Adipose tissue (tissue), 3 donors: ENCODE data around the gene ELF1. TPM values are rescaled to one million over a fixed set of nuclear protein-coding genes. Genes with fewer than 3 reads are reported as not detected.
"Not testable (repeated sequence)": the region's sequence is repeated elsewhere in the genome, so short reads cannot be mapped to it uniquely, and the experiment has no call there.

ENCODE experiments used
- H3K27ac ChIP-seq: one replicate; pipeline ENCODE4 v1.5.1; 2013; ENCODE audit warnings: low read depth, low read length
- WGBS, 3 donors: extraction: QIAGEN DNeasy Blood & Tissue Kit; methylation state at CpG; one replicate each; pipeline ENCODE4 v1.1.7; 2013; 5-methylcytosine and 5-hydroxymethylcytosine counted together
- polyA plus RNA-seq, 3 donors: library from polyadenylated mRNA; stranded (reverse); fragments of 200-250 nt; gene quantifications; one replicate each; pipeline ENCODE4 v1.2.3, GENCODE V29; 2013
- donor health status: healthy with polysubstance abuse.
- donor health status: Bipolar disorder and iron deficiency.
- donor health status: healthy.

ELF1 gene
- polyA plus RNA-seq, 3 donors, result 26.1 to 36.4 (median 26.8) TPM

DNA sequence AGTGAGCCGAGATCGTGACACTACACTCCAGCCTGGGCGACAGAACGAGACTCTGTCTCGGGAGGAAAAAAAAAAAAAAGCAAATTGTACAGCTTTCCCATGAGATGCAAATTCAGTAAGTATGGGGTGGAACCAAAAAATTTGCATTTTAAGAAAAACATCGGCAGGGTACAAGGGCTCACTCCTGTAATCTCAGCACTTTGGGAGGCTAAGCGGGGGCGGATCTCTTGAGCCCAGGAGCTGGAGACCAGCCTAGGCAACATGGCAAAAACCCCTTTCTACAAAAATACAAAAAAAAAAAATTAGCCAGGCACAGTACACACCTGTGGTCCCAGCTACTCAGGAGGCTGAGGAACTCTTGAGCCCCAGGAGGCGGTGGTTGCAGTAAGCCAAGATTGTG lies 91.2 kb downstream of the ELF1 start:
- no peak overlapping the region for H3K27ac ChIP-seq
- WGBS, 3 donors, result 91 to 96% (median 94%) methylated on average over 9 of the region's 9 CpGs

DNA sequence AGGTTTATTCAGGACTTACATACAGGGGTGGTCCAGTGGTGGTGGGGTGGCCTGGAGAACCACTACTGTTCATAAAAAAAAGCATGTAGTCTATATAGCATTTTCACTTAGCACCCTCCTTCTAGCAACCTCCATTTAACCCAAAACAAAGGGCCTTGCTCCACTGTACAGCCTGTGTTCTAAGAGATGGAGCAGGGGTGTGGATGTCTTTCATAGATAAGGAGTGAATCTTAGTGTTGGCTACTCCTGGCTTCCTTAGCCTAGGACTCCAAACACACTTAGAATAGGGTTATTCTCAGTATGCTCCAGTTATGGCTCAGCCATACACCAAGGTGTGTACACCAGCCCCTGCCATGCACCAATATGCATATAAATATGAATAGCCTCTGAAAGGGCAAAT lies 95.2 kb downstream of the ELF1 start:
- H3K27ac ChIP-seq, result no peak overlapping the region

DNA sequence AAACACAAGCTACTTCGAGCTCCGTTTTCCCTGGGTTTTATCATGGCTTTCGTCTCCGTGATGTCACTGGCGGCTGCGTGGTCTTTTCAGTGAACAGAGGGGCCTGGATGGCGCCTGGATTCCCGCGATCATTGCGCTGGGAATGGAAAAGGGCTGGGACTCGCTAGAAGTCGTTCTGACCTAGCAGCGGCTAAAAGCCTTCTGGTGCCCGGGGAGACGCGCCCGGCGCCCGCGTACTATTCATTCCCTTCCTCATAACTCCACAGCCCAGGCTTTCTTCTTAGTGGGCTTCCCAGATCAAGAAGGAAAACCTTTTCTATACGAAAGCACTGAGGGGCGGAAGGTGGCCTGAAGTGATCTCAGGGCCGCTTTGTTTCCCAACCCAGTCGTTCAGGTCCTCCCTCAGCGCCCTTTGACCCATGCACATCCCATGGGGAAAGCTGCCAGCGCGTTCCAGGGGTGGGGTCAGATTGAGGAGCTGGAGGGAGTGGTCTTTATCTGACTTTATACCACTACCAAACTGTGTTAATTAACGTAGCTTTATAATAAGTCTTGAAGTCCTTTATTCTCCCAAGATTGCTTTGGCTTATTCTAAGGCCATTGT lies 96.6 kb downstream of the ELF1 start:
- no peak overlapping the region for H3K27ac ChIP-seq
- WGBS, 3 donors, result 71 to 79% (median 73%) methylated on average over 28 of the region's 28 CpGs

DNA sequence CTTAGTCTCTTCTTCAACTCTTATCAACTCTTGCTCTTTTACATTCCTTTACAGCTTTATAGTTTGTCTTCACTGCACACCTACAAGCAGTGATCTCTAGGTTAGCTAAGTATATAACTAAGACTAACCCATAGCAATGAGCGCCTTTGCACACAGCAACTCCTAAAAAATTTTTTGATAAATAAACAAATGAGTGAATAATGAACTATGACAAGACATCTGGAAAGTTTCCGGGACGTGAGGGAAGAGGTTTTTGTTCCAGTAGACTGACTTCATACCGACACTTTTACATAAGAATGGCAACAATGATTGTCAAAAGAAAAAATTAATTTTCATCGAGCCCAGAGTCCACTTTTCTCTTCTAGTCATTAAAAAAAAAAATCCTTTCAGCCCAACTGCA lies 98.3 kb downstream of the ELF1 start:
- 4 to 19% (median 15%) methylated on average over 5 of the region's 5 CpGs for WGBS, 3 donors

DNA sequence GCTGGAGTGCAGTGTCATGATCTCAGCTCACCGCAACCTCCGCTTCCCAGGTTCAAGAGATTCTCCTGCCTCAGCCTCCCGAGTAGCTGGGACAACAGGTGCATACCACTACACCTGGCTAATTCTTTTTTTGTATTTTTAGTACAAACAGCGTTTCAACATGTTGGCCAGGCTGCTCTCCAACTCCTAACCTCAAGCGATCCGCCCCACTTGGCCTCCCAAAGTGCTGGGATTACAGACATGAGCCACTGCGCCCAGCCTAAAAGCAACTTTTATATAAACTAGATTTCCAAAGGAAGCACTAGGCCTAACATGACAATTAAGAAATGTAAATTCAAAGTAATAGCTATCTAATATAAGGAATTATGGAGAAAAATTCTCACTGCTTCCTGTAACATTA lies 99.2 kb downstream of the ELF1 start:
- H3K27ac ChIP-seq, result not testable (repeated sequence)
- 93 to 95% (median 94%) methylated on average over 7 of the region's 7 CpGs for WGBS, 3 donors

More for the DNA sequence above, 98.3 kb downstream of the ELF1 start:
- no peak overlapping the region for H3K27ac ChIP-seq

DNA sequence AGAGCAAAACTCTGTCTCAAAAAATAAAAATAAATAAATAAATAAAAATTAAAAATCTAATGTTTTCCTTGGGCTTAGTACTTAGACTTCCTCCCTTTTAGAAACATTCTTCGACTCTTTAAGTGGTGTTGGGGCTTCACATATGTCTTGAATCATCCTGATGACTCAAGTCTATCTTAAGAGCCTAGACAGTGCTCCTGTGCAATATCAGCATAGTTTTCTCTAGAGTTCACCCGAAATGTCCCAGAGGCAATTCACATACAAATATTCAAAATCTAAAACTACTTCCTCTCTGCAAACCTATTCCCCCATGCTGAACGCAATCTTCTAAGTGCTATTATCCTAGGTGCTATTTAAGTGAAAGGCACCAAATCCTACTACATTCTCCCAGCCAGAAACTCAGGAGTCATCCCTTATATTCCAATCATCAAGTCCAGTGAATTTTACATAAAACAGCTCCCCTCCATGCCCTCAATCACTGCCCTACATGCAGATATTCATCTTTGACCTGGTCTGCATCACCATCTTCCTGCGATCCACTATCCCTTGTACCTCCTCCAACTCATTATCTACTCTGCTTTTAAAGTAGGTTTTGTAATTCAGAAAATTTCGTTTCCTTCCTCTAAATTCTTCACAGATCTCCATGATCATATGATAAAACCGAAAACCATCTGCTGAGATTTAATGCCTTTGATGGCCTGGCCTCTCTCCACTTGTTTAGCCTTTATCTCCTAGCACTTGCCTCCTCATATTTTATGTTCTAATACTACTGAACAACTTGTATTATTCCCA lies 102.7 kb downstream of the ELF1 start:
- WGBS, 3 donors, result 84 to 92% (median 85%) methylated on average over 6 of the region's 6 CpGs
- no peak overlapping the region for H3K27ac ChIP-seq

DNA sequence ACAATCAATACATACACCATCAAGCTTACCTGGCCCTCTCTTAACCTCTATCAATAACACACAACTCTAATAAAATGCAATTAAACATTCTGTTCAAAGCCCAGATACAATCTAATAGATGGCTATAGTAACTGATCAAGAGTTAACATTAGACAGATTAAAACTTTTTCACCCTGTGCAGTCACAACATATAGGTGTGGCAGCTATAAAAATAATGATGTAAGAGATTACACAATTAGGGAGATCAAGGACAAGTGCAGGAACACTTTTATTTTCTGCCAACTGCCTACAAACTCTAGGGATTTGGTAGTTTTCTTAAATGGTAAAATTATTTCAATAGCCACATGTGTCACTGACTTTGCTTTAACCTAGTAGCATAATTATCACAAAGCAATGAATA lies 104.3 kb downstream of the ELF1 start:
- H3K27ac ChIP-seq, result not testable (repeated sequence)

DNA sequence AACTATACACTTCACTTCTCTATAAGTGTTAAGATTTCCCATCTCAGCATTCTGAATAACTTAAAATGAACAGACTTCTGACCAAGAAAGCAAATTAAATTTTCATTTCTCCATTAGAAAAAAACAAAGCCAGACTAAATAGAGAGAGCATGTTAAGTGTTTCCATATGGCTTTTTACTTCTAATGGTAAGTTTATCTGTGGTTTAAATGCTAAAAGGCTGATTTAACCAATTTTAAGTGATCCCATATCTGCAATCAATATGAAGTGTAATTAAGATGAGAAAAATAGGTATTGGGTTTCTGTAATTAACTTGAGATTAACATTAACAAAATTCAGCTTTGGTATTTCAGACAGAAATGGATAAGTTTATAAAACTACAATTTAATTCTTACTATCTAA lies 107.8 kb downstream of the ELF1 start:
- no peak overlapping the region for H3K27ac ChIP-seq

DNA sequence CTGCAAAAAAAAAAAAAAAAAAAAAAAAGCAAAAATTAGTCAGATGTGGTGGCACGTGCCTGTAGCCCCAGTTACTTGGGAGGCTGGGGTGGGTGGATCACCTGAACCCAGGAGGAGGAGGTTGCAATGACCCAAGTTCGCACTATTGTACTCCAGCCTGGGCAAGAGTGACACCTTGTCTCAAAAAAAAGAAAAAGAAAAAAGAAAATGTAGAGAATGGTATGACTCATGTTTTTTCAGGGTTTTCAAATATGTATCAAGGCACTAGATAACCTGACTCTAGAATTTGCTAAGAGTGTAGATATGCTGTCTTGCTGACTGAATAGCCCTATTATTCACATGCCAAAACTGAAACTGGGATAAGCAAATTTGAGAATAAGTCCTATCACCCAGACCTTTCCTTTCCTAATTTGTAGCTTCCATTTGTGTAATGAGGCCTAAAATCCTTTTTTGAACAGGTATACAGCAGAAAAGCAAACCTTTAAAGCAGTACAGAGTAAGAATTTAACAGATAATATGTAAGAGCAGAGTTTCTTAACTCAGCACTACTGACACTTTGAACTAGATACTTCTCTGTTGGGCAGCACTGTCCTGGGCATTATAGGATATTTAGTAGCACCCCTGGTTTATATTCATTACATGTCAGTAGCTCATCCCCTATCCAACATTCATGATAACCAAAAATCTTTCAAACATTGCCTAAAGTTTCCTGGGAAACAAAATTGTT lies 108.6 kb downstream of the ELF1 start:
- no peak overlapping the region for H3K27ac ChIP-seq
- 87 to 97% (median 96%) methylated on average over 2 of the region's 2 CpGs for WGBS, 3 donors

DNA sequence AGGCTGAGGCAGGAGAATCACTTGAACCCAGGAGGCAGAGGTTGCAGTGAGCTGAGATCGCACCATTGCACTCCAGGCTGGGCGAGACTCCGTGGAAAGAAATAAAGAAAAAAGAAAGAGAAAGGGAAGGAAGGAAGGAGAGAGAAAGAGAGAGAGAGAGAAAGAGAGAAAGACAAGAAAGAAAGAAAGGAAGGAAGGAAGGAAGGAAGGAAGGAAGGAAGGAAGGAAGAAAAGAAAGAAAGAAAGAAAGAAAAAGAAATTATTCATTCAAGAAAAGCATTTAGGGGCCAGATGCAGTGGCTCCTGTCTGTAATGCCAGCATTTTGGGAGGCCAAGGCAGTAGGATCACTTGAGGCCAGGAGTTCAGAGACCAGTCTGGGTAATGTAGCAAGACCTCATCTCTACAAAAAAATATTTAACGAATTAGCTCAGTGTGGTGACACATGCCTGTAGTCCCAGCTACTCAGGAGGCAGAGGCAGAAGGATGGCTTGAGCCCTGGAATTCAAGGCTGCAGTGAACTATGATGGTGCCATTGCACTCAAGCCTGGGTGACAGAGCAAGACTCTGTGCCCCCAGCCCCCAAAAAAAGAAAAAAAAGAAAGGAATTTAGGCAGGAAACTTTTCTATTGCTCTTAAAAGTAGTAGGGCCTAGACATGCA lies 109.4 kb downstream of the ELF1 start:
- H3K27ac ChIP-seq, result not testable (repeated sequence)
- WGBS, 3 donors, result 98 to 100% (median 98%) methylated on average over 4 of the region's 4 CpGs

DNA sequence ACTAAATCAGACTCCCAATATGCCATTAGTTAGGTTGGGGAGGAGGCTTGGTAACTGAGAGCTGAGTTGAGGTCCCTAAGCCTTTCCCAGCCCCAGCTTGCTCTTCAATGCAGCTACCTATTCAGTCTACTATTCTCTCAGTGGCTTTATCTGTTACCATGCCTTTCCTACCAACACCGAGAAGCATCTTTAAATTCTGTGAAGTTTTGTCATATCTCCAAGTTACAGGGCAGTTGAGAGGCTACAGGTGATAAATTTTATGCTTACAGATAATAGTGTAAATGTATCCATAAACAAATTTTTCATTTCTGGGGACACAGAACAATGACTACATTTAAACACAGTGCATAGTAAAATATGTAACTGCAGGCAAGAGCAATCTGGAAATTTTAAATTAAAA lies 110.6 kb downstream of the ELF1 start:
- H3K27ac ChIP-seq, result no peak overlapping the region
- 94 to 99% (median 97%) methylated on average over 1 of the region's 1 CpG for WGBS, 3 donors

DNA sequence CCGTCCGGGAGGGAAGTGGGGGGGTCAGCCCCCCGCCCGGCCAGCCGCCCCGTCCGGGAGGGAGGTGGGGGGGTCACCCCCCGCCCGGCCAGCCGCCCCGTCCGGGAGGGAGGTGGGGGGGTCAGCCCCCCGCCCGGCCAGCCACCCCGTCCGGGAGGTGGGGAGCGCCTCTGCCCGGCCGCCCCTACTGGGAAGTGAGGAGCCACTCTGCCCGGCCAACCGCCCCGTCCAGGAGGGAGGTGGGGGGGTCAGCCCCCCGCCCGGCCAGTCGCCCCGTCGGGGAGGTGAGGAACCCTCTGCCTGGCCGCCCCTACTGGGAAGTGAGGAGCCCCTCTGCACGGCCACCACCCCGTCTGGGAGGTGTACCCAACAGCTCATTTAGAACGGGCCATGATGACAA lies 118.1 kb downstream of the ELF1 start:
- not testable (repeated sequence) for H3K27ac ChIP-seq
- WGBS, 3 donors, result 95 to 97% (median 95%) methylated on average over 22 to 30 of the region's 31 CpGs

DNA sequence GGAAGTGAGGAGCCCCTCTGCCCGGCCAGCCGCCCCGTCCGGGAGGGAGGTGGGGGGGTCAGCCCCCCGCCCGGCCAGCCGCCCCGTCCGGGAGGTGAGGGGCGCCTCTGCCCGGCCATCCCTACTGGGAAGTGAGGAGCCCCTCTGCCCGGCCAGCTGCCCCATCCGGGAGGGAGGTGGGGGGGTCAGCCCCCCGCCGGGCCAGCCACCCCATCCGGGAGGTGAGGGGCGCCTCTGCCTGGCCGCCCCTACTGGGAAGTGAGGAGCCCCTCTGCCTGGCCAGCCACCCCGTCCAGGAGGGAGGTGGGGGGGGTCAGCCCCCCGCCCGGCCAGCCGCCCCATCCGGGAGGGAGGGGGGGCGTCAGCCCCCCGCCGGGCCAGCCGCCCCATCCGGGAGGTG lies 118.5 kb downstream of the ELF1 start:
- not testable (repeated sequence) for H3K27ac ChIP-seq
- 96% methylated on average over 9 of the region's 28 CpGs; no CpG with 5 or more reads in 2 of the 3 donors for WGBS, 3 donors

DNA sequence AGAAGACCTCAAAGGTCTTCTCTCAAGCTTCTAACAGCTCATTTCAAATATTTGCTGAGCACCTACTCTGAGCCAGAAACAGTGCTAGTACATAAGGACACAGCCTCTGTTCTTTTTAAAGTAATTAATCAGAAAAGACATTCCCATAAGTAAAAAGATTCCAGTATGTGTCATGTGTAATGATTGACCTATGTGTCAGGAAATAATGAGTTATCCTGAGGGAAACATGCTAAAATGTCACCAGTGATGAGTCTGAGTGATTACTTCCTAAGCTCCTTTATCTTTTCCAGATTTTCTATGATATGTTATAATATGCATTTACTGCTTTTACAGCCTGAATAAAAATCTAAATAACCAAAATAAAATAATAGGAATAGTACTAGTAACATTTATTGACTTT lies 122.1 kb downstream of the ELF1 start:
- no peak overlapping the region for H3K27ac ChIP-seq

DNA sequence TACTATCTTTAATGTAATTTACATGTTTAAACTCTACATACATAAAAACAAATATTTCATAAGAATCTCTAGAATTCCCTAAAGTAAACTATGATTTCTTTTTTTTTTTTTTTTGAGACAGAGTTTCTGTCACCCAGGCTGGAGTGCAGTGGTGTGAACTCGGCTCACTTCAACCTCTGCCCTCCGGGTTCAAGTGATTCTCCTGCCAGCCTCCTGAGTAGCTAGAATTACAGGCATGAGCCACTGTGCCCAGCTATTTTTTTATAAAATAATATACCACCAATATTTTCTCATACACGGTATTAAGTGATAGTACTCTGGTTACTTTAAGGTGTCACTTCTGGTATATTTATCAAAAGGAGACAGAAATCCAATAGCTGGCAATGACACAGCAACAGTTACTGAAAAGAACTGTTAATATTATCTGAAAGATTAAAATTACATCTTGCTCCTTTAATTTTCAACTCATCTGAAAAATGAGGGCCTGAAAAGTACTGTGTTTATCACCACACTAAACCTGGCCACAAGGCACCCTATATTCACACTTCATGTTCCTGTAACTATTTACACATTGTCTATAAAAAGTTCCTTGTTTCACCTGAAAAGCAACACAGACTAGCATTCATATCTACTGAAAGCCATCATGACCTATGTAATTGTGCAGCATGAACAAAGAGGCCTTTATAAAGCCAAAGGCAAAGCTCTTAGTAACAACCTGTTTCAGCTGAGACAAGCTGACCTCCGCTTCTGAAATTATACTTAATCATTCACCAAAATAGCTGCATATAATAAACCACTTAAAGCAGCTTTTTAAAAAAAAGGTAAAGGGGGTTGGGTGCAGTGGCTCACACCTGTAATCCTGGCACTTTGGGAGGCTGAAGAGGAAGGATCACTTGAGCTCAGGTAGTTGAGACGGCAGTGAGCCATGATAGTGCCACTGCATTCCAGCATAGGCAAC lies 123.6 kb downstream of the ELF1 start:
- 51 to 91% (median 82%) methylated on average over 5 of the region's 5 CpGs for WGBS, 3 donors
- no peak overlapping the region for H3K27ac ChIP-seq

DNA sequence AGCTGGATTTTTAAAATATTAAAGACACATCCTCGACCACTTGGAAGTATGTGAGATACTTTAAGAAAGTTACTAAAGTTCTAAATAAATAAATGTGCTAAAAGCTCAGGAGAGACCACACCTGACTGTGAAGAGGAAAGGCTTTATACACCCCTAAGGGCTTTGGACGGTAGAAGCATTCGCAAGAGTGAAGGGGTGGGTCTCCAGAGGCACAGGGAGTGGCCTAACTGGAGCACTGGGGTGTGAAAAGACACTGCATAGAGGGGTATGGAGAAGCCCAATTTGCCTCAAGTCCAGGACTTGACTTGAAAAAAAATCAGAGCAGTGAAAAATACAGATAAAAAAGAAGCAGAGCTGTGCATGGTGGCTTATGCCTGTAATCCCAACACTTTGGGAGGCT lies 125.5 kb downstream of the ELF1 start:
- not testable (repeated sequence) for H3K27ac ChIP-seq
- 86 to 92% (median 88%) methylated on average over 3 of the region's 3 CpGs for WGBS, 3 donors

DNA sequence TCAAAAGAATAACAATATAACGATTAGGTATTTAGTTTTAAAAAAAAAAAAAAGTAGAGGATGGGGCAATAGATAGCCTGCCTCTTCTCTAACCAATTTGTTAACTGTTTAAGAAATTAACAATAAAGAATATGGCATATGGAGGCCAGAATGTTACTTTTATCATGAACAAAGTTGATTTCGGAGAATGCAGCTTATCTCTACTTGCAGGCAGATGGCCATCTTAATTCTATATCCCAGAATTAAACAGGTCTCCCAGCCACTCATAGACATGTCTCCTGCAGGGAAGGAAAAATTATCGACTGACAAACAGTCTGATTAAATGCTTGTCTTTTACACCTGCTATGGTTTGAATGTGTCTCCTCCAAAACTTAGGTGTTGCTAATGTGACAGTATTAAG lies 133.1 kb downstream of the ELF1 start:
- 87 to 95% (median 95%) methylated on average over 3 of the region's 3 CpGs for WGBS, 3 donors

DNA sequence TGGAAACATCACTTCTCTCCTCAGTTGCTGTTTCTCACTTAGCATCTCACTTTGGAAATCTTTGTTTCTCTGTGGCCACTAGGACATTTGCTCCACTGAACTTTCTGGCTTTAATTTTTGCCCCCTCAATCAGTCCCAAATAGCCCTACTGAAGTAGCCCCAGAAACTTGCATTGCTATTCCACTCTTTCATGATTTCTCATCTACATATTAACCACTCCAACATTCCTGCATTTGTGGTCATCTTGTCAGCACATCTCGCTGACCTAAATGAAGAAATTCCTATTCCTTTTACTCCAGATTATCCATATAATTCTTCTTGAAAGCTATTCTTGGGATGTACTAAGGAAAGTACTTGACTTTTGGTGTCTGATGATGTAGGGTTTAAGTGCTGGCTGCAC lies 134.9 kb downstream of the ELF1 start:
- no CpG with 5 or more reads among the region's 1 CpG for WGBS, 3 donors
- H3K27ac ChIP-seq, result not testable (repeated sequence)

More for the DNA sequence above, 133.1 kb downstream of the ELF1 start:
- no peak overlapping the region for H3K27ac ChIP-seq
